ENCODE measurements around the gene TCOF1.

Gene TCOF1

DNA sequence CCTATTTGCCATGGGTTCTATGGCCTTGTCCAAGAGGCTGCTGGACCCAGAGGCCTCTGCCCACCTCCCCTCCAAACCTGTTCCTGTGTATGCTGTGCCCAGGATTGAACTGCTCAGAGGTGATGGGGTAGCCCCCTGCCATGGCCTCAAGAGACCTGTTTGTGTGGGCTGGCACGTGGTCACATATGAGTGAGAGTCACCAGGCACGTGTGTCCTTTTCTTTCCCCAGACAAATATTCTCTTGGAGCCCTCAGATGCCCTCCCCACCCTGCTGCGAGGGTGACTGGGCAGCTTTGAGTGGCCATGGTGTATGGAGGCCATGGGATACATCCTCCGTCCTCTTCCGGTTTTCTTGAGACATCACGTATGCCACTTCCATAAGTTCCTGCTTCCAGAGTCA, 10.9 kb upstream of the TCOF1 start:
- TF ChIP-seq CTCF (IDR thresholded peaks at IDR 0.05): no peak

- no peak for TF ChIP-seq CTCF (IDR thresholded peaks at IDR 0.05)
Observed at GRCh38 chr5:150347003-150347402, 10.5 kb upstream of the TCOF1 start.

- no peak for TF ChIP-seq CTCF (IDR thresholded peaks at IDR 0.05)
Observed at GRCh38 chr5:150347451-150347850, 10.0 kb upstream of the TCOF1 start.

- no peak for TF ChIP-seq CTCF (IDR thresholded peaks at IDR 0.05)
Observed at GRCh38 chr5:150349681-150350275, 7.7 kb upstream of the TCOF1 start.

GRCh38 chr5:150350524-150351344, 6.8 kb upstream of the TCOF1 start:
- peak; percentile 83 for TF ChIP-seq CTCF (IDR thresholded peaks at IDR 0.05)

- no peak for TF ChIP-seq CTCF (IDR thresholded peaks at IDR 0.05)
Observed at GRCh38 chr5:150352244-150353031, 5.1 kb upstream of the TCOF1 start.

DNA sequence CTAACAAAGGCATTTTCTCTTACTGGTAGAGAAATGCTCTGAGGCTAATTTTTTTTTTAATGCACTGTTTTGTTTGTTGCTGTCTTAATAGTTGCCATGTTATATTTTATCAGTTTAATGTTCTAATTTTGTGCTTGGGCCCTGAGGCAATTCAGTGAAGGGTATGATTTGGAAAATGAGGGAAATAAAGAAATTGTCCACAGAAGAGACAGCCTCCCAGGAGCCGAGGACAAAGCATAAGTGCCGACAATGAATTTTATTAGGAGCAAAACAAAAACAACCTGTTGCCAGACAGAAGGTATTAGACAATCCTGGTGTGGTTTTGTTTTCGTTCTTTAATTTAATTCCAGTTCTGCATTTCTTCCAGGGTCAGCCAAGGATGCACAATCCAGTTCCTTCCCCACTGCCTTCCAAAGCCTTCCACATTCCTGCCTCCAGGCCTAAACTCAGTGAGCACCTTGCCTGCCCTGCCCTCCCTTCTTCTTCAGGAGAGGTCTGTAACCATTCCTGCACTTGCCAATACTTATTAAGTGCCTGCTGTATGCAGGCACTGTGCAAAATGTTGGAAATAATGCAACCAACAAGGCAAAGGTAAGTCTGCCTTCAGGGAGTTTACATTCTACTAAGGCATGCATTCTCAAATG, 4.3 kb upstream of the TCOF1 start:
- TF ChIP-seq CTCF (IDR thresholded peaks at IDR 0.05): no peak
